NCI-H446 treated with DMSO at 0.1 percent for 48 hours (cell line): Measurements from ENCODE around the gene CEP70.

ENCODE experiments used
- DNase-seq: peaks from one replicate; lab custom pipeline; 2025; lab: John Stamatoyannopoulos, UW

The CEP70 gene

DNA sequence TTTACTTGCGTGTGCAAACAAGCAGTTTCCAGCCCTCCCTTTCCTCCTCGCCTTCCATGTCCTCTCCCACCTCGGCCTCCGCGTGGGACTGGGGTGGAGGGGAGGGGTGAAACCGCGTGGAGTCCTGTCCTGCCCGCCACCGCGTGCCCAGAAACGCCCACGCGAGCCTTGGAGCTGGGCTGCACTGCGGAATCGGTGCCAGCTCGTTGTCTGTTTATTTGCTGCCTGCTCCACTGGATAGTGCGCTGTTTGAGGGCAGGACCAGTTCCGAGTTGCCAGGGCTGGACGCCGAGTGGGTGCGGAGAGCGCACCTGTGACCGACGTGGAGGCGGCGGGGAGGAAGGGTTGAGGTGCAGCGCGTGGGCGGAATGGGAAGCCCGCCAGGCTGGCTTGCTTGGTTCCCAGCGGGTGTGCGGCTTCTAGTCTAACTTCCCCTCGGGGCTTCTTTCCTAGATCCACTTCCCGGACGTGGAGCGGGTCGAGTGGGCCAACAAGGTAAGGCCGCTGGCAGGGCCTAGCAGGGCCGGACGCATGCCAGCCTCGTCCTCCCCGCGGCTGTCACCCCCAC lies 142.4 kb downstream of the CEP70 start:
- no peak for DNase-seq

- no peak for DNase-seq
Measured at GRCh38 chr3:138450704-138451424, 143.2 kb downstream of the CEP70 start.

GRCh38 chr3:138450181-138450580 lies 143.9 kb downstream of the CEP70 start:
- no peak for DNase-seq

DNA sequence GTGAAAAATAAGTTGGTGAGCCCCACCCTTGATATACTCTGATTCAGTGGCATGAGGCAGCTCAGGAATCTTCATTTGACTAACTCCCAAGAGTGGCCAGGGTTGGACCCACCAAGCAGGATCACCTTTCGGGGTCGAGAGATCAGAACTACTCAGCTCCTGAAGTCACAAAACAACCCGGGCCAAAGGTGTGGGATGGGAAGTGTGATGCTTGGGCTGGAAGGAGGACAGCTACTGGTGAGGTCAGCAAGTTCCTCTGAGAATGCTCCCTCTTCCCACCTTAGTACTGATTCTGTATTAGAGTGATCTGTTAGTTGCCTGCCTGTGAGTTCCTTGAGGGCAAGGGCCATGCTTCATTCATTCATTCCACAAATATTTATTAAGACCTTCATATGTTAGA lies 144.6 kb downstream of the CEP70 start:
- no peak for DNase-seq

- no peak for DNase-seq
Measured at GRCh38 chr3:138448631-138449030, 145.4 kb downstream of the CEP70 start.

DNA sequence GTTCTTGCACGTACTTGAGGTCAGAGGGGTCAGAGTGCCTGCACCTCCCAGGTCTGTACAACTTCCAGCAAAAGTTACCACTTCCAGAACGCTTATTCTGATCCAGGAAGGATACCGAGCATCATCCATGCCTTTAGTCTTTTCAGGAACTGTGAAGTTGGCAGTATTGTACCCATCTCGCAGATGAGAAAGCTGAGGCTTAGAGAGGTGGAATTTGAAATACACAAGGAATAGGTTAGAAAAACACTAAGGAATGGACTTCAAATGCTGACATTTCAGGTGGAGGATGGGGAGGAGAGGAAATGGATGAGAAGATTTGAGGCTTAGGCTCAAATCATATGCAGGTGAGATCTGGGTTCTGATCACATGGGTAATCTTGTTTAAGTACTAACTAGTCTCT lies 148.4 kb downstream of the CEP70 start:
- DNase-seq, result no peak

DNA sequence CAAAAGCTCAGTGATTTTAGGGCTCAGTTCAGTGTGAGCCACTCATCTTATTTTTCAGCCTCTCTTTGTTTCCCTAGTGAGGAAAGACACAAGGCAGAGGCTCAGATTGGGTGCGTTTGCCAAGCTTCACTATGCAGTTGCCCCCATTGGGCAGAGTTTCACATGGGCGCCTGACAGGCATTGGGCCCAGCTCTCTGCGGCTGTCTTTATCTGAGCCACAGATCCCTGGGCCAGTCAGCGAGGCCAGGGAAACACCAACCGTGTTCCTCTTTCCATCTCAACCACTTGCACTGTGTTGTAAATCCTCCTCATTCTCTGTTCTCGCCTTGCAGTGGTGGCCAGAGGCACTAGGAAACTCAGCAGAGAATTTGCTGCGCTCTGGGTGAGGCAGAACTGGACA lies 148.8 kb downstream of the CEP70 start:
- no peak for DNase-seq
